GM12874 (cell line): Measurements from ENCODE around the gene KRT3.

Source experiments
- CTCF ChIP-seq: IDR thresholded peaks from 2 replicates; pipeline ENCODE4 v1.5.1; 2011; ENCODE audit warnings: low read depth, mild to moderate bottlenecking, control low read depth, low read length, moderate library complexity; ENCODE audit not compliant: insufficient read depth

KRT3 gene

GRCh38 chr12:52815676-52816588 is 20.0 kb upstream of the KRT3 start:
- TF ChIP-seq CTCF = no peak

- TF ChIP-seq CTCF = no peak
Observed at GRCh38 chr12:52815161-52815560, 19.2 kb upstream of the KRT3 start.

GRCh38 chr12:52814710-52815155 is 18.8 kb upstream of the KRT3 start:
- TF ChIP-seq CTCF = no peak

- TF ChIP-seq CTCF = no peak
Observed at GRCh38 chr12:52813885-52814709, 18.2 kb upstream of the KRT3 start, which contains the start of gene KRT4. KRT4 (minus strand) TSS chr12:52814116; CDS start chr12:52814058, 58 bp downstream.

GRCh38 chr12:52813203-52813819 is 17.4 kb upstream of the KRT3 start:
- no peak for TF ChIP-seq CTCF

GRCh38 chr12:52812749-52813148 is 16.8 kb upstream of the KRT3 start:
- no peak for TF ChIP-seq CTCF

- TF ChIP-seq CTCF = no peak
Observed at GRCh38 chr12:52812073-52812400, 16.1 kb upstream of the KRT3 start.
